ENCODE results near the gene NOS1AP.

GRCh38 chr1:162416215-162416614 is 346.7 kb downstream of the NOS1AP start:
- TF ChIP-seq ZFP30 (CRISPR knock-in tag; IDR thresholded peaks at IDR 0.05) (no peak), TCF4 (CRISPR knock-in tag; IDR thresholded peaks at IDR 0.05; ENCODE audit: borderline replicate concordance) (no peak), ZC3H10 (CRISPR knock-in tag; IDR thresholded peaks at IDR 0.05) (no peak), CREB5 (CRISPR knock-in tag; IDR thresholded peaks at IDR 0.05; ENCODE audit: low read depth) (no peak), RARB (CRISPR knock-in tag; IDR thresholded peaks at IDR 0.05) (no peak), TOX (CRISPR knock-in tag; IDR thresholded peaks at IDR 0.05; ENCODE audit: borderline replicate concordance) (no peak), BACH2 (CRISPR knock-in tag; IDR thresholded peaks at IDR 0.05; ENCODE audit: borderline replicate concordance) (no peak), ESRRG (CRISPR knock-in tag; IDR thresholded peaks at IDR 0.05) (no peak), ZNF8 (CRISPR knock-in tag; IDR thresholded peaks at IDR 0.05) (no peak)

All from SK-N-SH treated with all-trans-retinoic acid at 6 μM for 48 hours (cell line).